MM.1S (cell line): ENCODE data around the gene PALD1.

Source experiments
- EZH2 ChIP-seq: fragments of 300-600 bp; sonication (generic); optimal IDR thresholded peaks from 2 replicates; pipeline ENCODE3; 2017; ENCODE audit warnings: low read depth, mild to moderate bottlenecking, antibody characterized with exemption, low read length, mixed read lengths
- EZH2phosphoT487 ChIP-seq: fragments of 300-600 bp; sonication (generic); IDR thresholded peaks from 2 replicates; pipeline ENCODE4 v1.6.1; 2018; ENCODE audit warnings: antibody characterized with exemption, low read length

DNA sequence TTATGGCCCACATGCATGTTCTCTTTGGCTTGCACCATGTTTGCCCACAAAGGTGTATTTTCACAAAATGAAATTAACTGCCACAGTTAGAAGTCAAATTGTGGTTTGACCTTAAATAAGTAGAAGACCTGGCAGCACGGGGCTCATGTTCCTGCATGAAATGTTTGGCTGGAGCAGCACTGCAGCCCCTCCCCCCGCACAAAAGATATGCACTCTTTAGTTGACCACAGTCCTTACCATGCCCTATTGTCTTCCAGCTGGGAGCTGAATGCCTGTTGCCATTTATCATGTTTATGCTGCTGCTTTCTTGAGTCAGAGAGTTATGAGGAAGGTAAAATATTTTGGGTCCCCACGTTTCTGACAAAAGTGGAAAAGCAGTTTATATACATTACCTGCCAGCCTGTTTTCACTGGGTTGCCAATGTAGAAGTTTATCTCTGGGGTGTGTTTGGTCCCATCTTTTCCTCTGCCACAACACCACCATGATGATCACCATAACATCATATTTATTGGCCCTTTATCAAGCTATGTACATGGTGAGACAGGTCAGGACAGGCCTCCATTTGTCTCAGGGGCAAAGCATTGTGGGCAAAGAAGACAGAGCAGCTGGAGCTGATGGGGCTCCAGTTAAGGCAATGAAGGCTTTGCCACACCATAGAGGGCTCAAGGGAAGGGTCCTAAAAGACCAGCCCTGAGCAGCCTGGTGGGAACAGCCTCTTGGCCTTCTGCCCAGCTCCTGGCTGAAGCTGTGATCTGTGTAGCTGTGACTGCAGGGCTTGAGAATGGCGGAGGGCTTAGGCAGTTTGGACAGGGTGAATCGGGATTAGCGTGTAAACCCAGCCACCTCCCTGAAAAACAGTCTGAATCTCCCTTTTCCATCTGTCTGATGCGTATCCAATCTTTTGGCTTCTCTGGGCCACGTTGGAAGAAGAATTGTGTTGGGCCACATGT lies 118.6 kb downstream of the PALD1 start:
- TF ChIP-seq EZH2 = no peak
- no peak for TF ChIP-seq EZH2phosphoT487
